Gastrocnemius medialis (tissue), 4 donors: Measurements from ENCODE around the gene LCN12. TPM values are rescaled to one million over a fixed set of nuclear protein-coding genes. Genes with fewer than 3 reads are reported as not detected.
A peak's percentile ranks its signal among the peaks of the same experiment; 100 is the strongest.

Source experiments
- ATAC-seq, 2 donors: fragments of 150-250 bp; one replicate each; pipeline ENCODE4 v1.9.1; 2016
- DNase-seq, 2 donors: peaks; one replicate each; pipeline ENCODE4 v3.0.0-alpha.2; 2019
- H3K27ac ChIP-seq, 4 donors: fragments of 200-600 bp; sonication (generic); 1 replicate in 1 of 4; 2 replicates in 3 of 4; pipeline ENCODE4 v1.5.1; 2016 to 2018; ENCODE audit warnings: mild to moderate bottlenecking in 2 of 4, moderate library complexity in 1 of 4
- H3K27me3 ChIP-seq, 3 donors: fragments of 200-600 bp; sonication (generic) in 2 of 3; 1 replicate in 1 of 3; 2 replicates in 2 of 3; pipeline versions ENCODE4 v1.5.1 to v1.6.0; 2016 to 2019; ENCODE audit warnings: mild to moderate bottlenecking in 1 of 3, moderate library complexity in 1 of 3
- H3K36me3 ChIP-seq, 2 donors: fragments of 200-600 bp; sonication (generic) in 1 of 2; one replicate each; pipeline ENCODE4 v1.5.1; 2017 to 2018
- H3K4me1 ChIP-seq, 2 donors: fragments of 200-600 bp; sonication (generic) in 1 of 2; one replicate each; pipeline ENCODE4 v1.5.1; 2016 to 2017; ENCODE audit warnings: mild to moderate bottlenecking in 2 of 2
- H3K4me3 ChIP-seq, 4 donors: fragments of 200-600 bp; sonication (generic) in 3 of 4; 1 replicate in 1 of 4; 2 replicates in 3 of 4; pipeline ENCODE4 v1.5.1; 2016 to 2019; ENCODE audit warnings: mild to moderate bottlenecking in 2 of 4
- H3K9me3 ChIP-seq, 3 donors: fragments of 200-600 bp; sonication (generic) in 2 of 3; 1 replicate in 1 of 3; 2 replicates in 2 of 3; pipeline ENCODE4 v1.5.1; 2016 to 2019
- POLR2A ChIP-seq, 2 donors: fragments of 450-650 bp; IDR thresholded peaks; one replicate each; pipeline ENCODE4 v1.6.1; 2017; ENCODE audit warnings: antibody characterized with exemption in 2 of 2, mild to moderate bottlenecking in 2 of 2, moderate library complexity in 2 of 2
- in situ Hi-C, 4 donors: fragments of 200-750 bp; cut with MboI; loops; one replicate each; pipeline versions ENCODE4 v1.15.0 to v1.8.0; 2017; ENCODE audit warnings: low sequenced_read_pairs in 4 of 4
- intact Hi-C: fragments of 100-400 bp; cut with DNase I; formaldehyde crosslinking; loops from one replicate; pipeline ENCODE4 v1.15.1; 2023; ENCODE audit warnings: low total_unique reads
- total RNA-seq, 4 donors: library from RNA; depleted of rRNA; stranded (reverse); fragments of >200 nt; gene quantifications; one replicate each; pipeline versions ENCODE4 v1.1.0 to v1.2.3, GENCODE V29; 2016
- TF ChIP-seq, protein P1 (sequence below), 5 experiments: fragments of 450-650 bp in 3 of 5; fragments of 200-600 bp in 2 of 5; sonication (generic) in 2 of 5; IDR thresholded peaks in 4 of 5; conservative IDR thresholded peaks in 1 of 5; 1 replicate in 4 of 5; 2 replicates in 1 of 5; pipeline ENCODE4 v1.5.1; 2016 to 2019; ENCODE audit warnings: antibody characterized with exemption in 5 of 5, mild to moderate bottlenecking in 3 of 5, moderate library complexity in 3 of 5

Gene LCN12
- total RNA-seq, 4 donors from 2014 or later: not detected

- Histone ChIP-seq H3K9me3 (no peaks in the 10 kb centered on the region), H3K4me3 (no peak overlapping the region), H3K4me1 (peaks cover 12 to 37% of the 10 kb centered on the region in 2 donors), H3K27ac (peak overlapping the region; percentile 73 to 89 (median 76)), H3K27me3 (no peaks in the 10 kb centered on the region), H3K36me3 (peaks cover 0 to under 1% of the 10 kb centered on the region in 2 donors)
- in situ Hi-C loops (loop anchor here in 2 of 4 donors (10.0 to 25.0 kb wide), 2 partner anchors 87 to 161 kb away; partner anchors contain the start of genes CCDC183 (in 1 of the 2), FUT7 (in 1 of the 2) and TMEM141 (in 1 of the 2)), intact Hi-C loops (no loop called here)
- no peak for TF ChIP-seq POLR2A (IDR thresholded peaks at IDR 0.05)
- TF ChIP-seq, protein P1, sequence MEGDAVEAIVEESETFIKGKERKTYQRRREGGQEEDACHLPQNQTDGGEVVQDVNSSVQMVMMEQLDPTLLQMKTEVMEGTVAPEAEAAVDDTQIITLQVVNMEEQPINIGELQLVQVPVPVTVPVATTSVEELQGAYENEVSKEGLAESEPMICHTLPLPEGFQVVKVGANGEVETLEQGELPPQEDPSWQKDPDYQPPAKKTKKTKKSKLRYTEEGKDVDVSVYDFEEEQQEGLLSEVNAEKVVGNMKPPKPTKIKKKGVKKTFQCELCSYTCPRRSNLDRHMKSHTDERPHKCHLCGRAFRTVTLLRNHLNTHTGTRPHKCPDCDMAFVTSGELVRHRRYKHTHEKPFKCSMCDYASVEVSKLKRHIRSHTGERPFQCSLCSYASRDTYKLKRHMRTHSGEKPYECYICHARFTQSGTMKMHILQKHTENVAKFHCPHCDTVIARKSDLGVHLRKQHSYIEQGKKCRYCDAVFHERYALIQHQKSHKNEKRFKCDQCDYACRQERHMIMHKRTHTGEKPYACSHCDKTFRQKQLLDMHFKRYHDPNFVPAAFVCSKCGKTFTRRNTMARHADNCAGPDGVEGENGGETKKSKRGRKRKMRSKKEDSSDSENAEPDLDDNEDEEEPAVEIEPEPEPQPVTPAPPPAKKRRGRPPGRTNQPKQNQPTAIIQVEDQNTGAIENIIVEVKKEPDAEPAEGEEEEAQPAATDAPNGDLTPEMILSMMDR (IDR thresholded peaks at IDR 0.05 in 4 of 5, conservative IDR thresholded peaks at IDR 0.05 in 1 of 5): peak in 4 of 5 experiments; percentile 26 to 52 (median 46)
- DNase-seq (peak in 1 of 2 donors; percentile 38), ATAC-seq (no peak)
Observed at GRCh38 chr9:136947955-136948510, 4.0 kb upstream of the LCN12 start.

DNA sequence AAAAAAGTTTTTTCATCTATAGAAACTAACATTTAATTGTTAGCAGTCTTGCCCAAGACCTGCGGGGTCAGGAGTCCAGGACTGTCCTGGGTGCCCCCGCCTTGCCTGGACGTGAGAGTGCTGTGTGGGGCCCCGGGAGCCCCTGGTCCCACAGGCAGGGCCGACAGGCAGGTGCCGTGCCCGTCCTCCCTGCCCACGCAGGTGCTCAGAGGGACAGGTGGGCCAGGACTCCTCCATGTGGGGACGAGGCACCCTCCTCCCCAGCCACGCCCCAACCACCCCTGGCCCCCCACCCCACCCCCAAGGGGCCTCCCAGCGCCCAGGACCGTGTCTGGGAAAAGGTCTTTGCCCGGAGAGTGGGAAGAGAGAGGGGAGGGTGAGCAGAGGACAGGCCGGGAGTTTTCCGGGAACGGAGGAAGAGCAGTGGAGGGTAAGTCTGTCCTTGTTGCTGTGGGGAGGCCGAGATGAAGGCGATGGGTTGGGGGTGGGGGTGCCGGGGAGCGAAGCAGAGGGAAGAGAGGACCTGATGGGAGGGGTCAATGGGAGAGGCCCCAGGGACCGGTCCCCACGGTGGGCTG, 2.7 kb upstream of the LCN12 start:
- Histone ChIP-seq H3K4me3 (peak overlapping the region; percentile 67 to 82 (median 79)), H3K27ac (peak overlapping the region; percentile 85 to 91 (median 87)), H3K27me3 (no peaks in the 10 kb centered on the region), H3K9me3 (no peaks in the 10 kb centered on the region), H3K36me3 (no peaks in the 10 kb centered on the region), H3K4me1 (peaks cover 6 to 30% of the 10 kb centered on the region in 2 donors)
- ATAC-seq (peak; percentile 8 to 22), DNase-seq (no peak)
- intact Hi-C loops (no loop called here), in situ Hi-C loops (loop anchor here in 2 of 4 donors (10.0 to 25.0 kb wide), 2 partner anchors 85 to 162 kb away; partner anchors contain the start of genes CCDC183 (in 1 of the 2), FUT7 (in 1 of the 2) and TMEM141 (in 1 of the 2))
- TF ChIP-seq, protein P1 (IDR thresholded peaks at IDR 0.05 in 4 of 5, conservative IDR thresholded peaks at IDR 0.05 in 1 of 5): no peak
- no peak for TF ChIP-seq POLR2A (IDR thresholded peaks at IDR 0.05)

GRCh38 chr9:136949817-136950655, 2.0 kb upstream of the LCN12 start:
- intact Hi-C loops: loop anchor here (2.0 kb wide), 2 partner anchors 43 to 63 kb away; partner anchors contain the start of genes PAXX and TRAF2
- Histone ChIP-seq H3K9me3 (no peaks in the 10 kb centered on the region), H3K4me1 (peaks cover 6 to 26% of the 10 kb centered on the region in 2 donors), H3K27ac (peak overlapping the region; percentile 85 to 91 (median 87)), H3K36me3 (no peaks in the 10 kb centered on the region), H3K27me3 (no peaks in the 10 kb centered on the region), H3K4me3 (peak overlapping the region; percentile 67 to 82 (median 79))
- DNase-seq (peak; percentile 92 to 96), ATAC-seq (peak; percentile 89 to 91)
- in situ Hi-C loops: loop anchor here in 2 of 4 donors (10.0 to 25.0 kb wide), 2 partner anchors 85 to 163 kb away; partner anchors contain the start of genes CCDC183 (in 1 of the 2), FUT7 (in 1 of the 2) and TMEM141 (in 1 of the 2)
- peak; percentile 84 to 85 for TF ChIP-seq POLR2A (IDR thresholded peaks at IDR 0.05)
- TF ChIP-seq, protein P1 (IDR thresholded peaks at IDR 0.05 in 4 of 5, conservative IDR thresholded peaks at IDR 0.05 in 1 of 5): peak in 3 of 5 experiments; percentile 37 to 51 (median 37)

DNA sequence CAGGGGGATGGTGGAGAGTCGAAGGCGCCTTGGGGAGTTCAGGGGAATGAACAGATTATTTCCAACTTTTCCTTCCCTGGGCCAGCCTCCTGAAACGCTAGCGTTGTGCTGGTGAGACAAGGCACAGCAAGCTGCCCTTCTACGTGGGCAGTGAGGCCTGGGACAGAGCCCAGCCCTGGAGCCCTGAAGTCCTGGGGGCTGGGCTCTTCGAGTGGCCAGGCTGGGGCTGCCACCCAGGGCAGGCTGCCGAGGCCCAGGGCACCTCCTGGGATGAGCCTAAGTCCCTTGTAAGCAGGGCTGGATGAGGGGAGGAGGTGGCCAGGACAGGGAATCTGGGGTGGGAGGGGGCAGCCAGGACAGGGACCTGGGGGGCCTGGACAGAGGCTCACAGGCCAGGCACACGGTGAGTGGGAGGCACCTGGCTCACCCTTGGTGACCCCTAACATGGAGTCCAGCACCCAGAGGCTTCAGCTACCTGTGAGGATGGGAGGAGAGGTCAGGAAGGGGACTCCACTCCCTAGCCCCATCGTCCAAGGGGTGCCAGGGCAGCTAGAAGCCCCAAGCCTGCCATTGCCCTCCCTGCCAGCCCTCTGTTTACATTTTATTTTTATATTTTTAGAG, 1.3 kb upstream of the LCN12 start:
- H3K4me1 ChIP-seq: peaks cover 6 to 25% of the 10 kb centered on the region in 2 donors
- no peak for DNase-seq

More for the DNA sequence above, 1.3 kb upstream of the LCN12 start:
- in situ Hi-C loops (no loop called here), intact Hi-C loops (loop anchor here (2.0 kb wide), 2 partner anchors 42 to 64 kb away; partner anchors contain the start of genes PAXX and TRAF2)
- Histone ChIP-seq H3K9me3 (no peaks in the 10 kb centered on the region), H3K27me3 (no peaks in the 10 kb centered on the region), H3K36me3 (no peaks in the 10 kb centered on the region), H3K27ac (peak overlapping the region; percentile 85 to 91 (median 87)), H3K4me3 (peak overlapping the region; percentile 67 to 82 (median 79))
- TF ChIP-seq POLR2A (IDR thresholded peaks at IDR 0.05): no peak
- TF ChIP-seq, protein P1 (IDR thresholded peaks at IDR 0.05 in 4 of 5, conservative IDR thresholded peaks at IDR 0.05 in 1 of 5): no peak
- ATAC-seq: peak; percentile 14 to 22
